Prostate gland (tissue), 2 donors: Measurements from ENCODE around the gene TIMP3.

ENCODE experiments used
- POLR2A ChIP-seq: fragments of 450-650 bp; IDR thresholded peaks from one replicate; pipeline ENCODE4 v1.6.1; 2016; ENCODE audit warnings: antibody characterized with exemption, mild to moderate bottlenecking
- POLR2AphosphoS5 ChIP-seq: sonication (generic); formaldehyde crosslinking; IDR thresholded peaks from one replicate; pipeline ENCODE4 v1.6.1; 2017; ENCODE audit warnings: antibody characterized with exemption
- TF ChIP-seq, protein P1 (sequence below), 4 experiments: fragments of 200-600 bp in 2 of 4; fragments of 450-650 bp in 2 of 4; sonication (generic) in 2 of 4; IDR thresholded peaks; 1 replicate in 3 of 4; 2 replicates in 1 of 4; pipeline ENCODE4 v1.5.1; 2016 to 2019; ENCODE audit warnings: antibody characterized with exemption in 4 of 4, mild to moderate bottlenecking in 2 of 4, moderate library complexity in 2 of 4

- TF ChIP-seq, protein P1, sequence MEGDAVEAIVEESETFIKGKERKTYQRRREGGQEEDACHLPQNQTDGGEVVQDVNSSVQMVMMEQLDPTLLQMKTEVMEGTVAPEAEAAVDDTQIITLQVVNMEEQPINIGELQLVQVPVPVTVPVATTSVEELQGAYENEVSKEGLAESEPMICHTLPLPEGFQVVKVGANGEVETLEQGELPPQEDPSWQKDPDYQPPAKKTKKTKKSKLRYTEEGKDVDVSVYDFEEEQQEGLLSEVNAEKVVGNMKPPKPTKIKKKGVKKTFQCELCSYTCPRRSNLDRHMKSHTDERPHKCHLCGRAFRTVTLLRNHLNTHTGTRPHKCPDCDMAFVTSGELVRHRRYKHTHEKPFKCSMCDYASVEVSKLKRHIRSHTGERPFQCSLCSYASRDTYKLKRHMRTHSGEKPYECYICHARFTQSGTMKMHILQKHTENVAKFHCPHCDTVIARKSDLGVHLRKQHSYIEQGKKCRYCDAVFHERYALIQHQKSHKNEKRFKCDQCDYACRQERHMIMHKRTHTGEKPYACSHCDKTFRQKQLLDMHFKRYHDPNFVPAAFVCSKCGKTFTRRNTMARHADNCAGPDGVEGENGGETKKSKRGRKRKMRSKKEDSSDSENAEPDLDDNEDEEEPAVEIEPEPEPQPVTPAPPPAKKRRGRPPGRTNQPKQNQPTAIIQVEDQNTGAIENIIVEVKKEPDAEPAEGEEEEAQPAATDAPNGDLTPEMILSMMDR (IDR thresholded peaks at IDR 0.05): no peak
- TF ChIP-seq POLR2A (no peak), POLR2AphosphoS5 (peak; percentile 26)
Observed at GRCh38 chr22:32788904-32789624, 12.4 kb upstream of the TIMP3 start.
